CD4-positive, alpha-beta T cell treated with Interleukin-15 for 1 hour (primary cell): Measurements from ENCODE around the gene CALHM6.

ENCODE experiments used
- DNase-seq: peaks from one replicate; pipeline ENCODE4 v3.0.0-alpha.2; 2020

CALHM6 gene

GRCh38 chr6:116461331-116461931 lies at the start of gene CALHM6:
Gene CALHM6 (plus strand): TSS chr6:116461375. CDS start chr6:116461930, 555 bp downstream.
- DNase-seq = no peak

GRCh38 chr6:116412270-116412669 lies 48.9 kb upstream of the CALHM6 start:
- no peak for DNase-seq

GRCh38 chr6:116413357-116413756 lies 47.8 kb upstream of the CALHM6 start:
- DNase-seq = no peak

- no peak for DNase-seq
Measured at GRCh38 chr6:116417661-116418060, 43.5 kb upstream of the CALHM6 start.

- no peak for DNase-seq
Measured at GRCh38 chr6:116419069-116419786, 41.9 kb upstream of the CALHM6 start.

GRCh38 chr6:116420341-116420740 lies 40.8 kb upstream of the CALHM6 start:
- no peak for DNase-seq

GRCh38 chr6:116422238-116422637 lies 38.9 kb upstream of the CALHM6 start:
- DNase-seq = no peak

GRCh38 chr6:116424001-116424400 lies 37.2 kb upstream of the CALHM6 start:
- DNase-seq = no peak

- no peak for DNase-seq
Measured at GRCh38 chr6:116426551-116426950, 34.6 kb upstream of the CALHM6 start.

- DNase-seq = no peak
Measured at GRCh38 chr6:116429111-116429510, 32.1 kb upstream of the CALHM6 start.

- no peak for DNase-seq
Measured at GRCh38 chr6:116430860-116431259, 30.3 kb upstream of the CALHM6 start.

GRCh38 chr6:116431964-116432595 lies 29.1 kb upstream of the CALHM6 start:
- no peak for DNase-seq

GRCh38 chr6:116433206-116433712 lies 27.9 kb upstream of the CALHM6 start:
- no peak for DNase-seq

GRCh38 chr6:116434056-116434725 lies 27.0 kb upstream of the CALHM6 start:
- DNase-seq = no peak

GRCh38 chr6:116436586-116436985 lies 24.6 kb upstream of the CALHM6 start:
- DNase-seq = no peak

- DNase-seq = no peak
Measured at GRCh38 chr6:116437656-116438055, 23.5 kb upstream of the CALHM6 start.

- no peak for DNase-seq
Measured at GRCh38 chr6:116438590-116439448, 22.4 kb upstream of the CALHM6 start.

- DNase-seq = no peak
Measured at GRCh38 chr6:116439522-116440051, 21.6 kb upstream of the CALHM6 start.

GRCh38 chr6:116443105-116443504 lies 18.1 kb upstream of the CALHM6 start:
- no peak for DNase-seq

- no peak for DNase-seq
Measured at GRCh38 chr6:116444092-116444491, 17.1 kb upstream of the CALHM6 start.

GRCh38 chr6:116444575-116444974 lies 16.6 kb upstream of the CALHM6 start:
- DNase-seq = no peak

- no peak for DNase-seq
Measured at GRCh38 chr6:116445102-116445501, 16.1 kb upstream of the CALHM6 start.
